H9 (cell line): ENCODE results near the gene SNED1. TPM values are rescaled to one million over a fixed set of nuclear protein-coding genes. Genes with fewer than 3 reads are reported as not detected.

Experiments used
- DNase-seq: peaks from one replicate; pipeline ENCODE4 v3.0.0-alpha.2; 2017
- H2AFZ ChIP-seq: one replicate; pipeline ENCODE4 v1.6.1; 2013; ENCODE audit warnings: mild to moderate bottlenecking, low read length, control low read depth, moderate library complexity
- H2AK5ac ChIP-seq: 2 replicates; pipeline ENCODE4 v1.6.1; 2013; ENCODE audit warnings: low read length, control low read depth, mixed read lengths; ENCODE audit not compliant: insufficient read length
- H2BK120ac ChIP-seq: one replicate; pipeline ENCODE4 v1.6.1; 2013; ENCODE audit warnings: low read depth, mild to moderate bottlenecking, low read length, control low read depth, inconsistent platforms; ENCODE audit not compliant: poor library complexity, severe bottlenecking
- H2BK12ac ChIP-seq: 2 replicates; pipeline ENCODE4 v1.6.1; 2013; ENCODE audit warnings: low read length, control low read depth, mixed read lengths, low read depth; ENCODE audit not compliant: insufficient read length
- H2BK15ac ChIP-seq: 2 replicates; pipeline ENCODE4 v1.6.1; 2013; ENCODE audit warnings: low read depth, low read length, control low read depth
- H2BK20ac ChIP-seq: one replicate; pipeline ENCODE4 v1.6.1; 2013; ENCODE audit warnings: low read depth, mild to moderate bottlenecking, low read length, control low read depth, inconsistent platforms; ENCODE audit not compliant: poor library complexity, severe bottlenecking
- H2BK5ac ChIP-seq: 2 replicates; pipeline ENCODE4 v1.6.1; 2013; ENCODE audit warnings: low read length, control low read depth, mixed read lengths; ENCODE audit not compliant: insufficient read length
- H3K14ac ChIP-seq: 2 replicates; pipeline ENCODE4 v1.6.1; 2013; ENCODE audit warnings: low read length, control low read depth; ENCODE audit not compliant: insufficient read depth
- H3K18ac ChIP-seq: 2 replicates; pipeline ENCODE4 v1.6.1; 2013; ENCODE audit warnings: low read depth, mild to moderate bottlenecking, mixed read lengths, low read length, control low read depth; ENCODE audit not compliant: insufficient read length
- H3K23ac ChIP-seq: 2 replicates; pipeline ENCODE4 v1.6.1; 2013; ENCODE audit warnings: low read length, control low read depth, mixed read lengths, low read depth; ENCODE audit not compliant: insufficient read length
- H3K23me2 ChIP-seq: 2 replicates; pipeline ENCODE4 v1.6.1; 2013; ENCODE audit warnings: low read depth, mild to moderate bottlenecking, mixed read lengths, low read length, control low read depth; ENCODE audit not compliant: insufficient read length, poor library complexity, severe bottlenecking
- H3K27ac ChIP-seq: 2 replicates; pipeline ENCODE4 v1.5.1; 2013; ENCODE audit warnings: low read length, control low read depth, mixed read lengths, low read depth; ENCODE audit not compliant: insufficient read length
- H3K27me3 ChIP-seq: 2 replicates; pipeline ENCODE4 v1.6.1; 2013; ENCODE audit warnings: low read length, control low read depth, inconsistent platforms; ENCODE audit not compliant: insufficient read depth
- H3K4ac ChIP-seq: 2 replicates; pipeline ENCODE4 v1.6.1; 2013; ENCODE audit warnings: low read depth, mild to moderate bottlenecking, control low read depth, inconsistent platforms, low read length, moderate library complexity
- H3K4me1 ChIP-seq: 2 replicates; pipeline ENCODE4 v1.6.1; 2013; ENCODE audit warnings: low read length, control low read depth, inconsistent platforms; ENCODE audit not compliant: insufficient read depth
- H3K4me2 ChIP-seq: 2 replicates; pipeline ENCODE4 v1.6.1; 2013; ENCODE audit warnings: low read length, control low read depth, mixed read lengths; ENCODE audit not compliant: insufficient read length, insufficient read depth
- H3K56ac ChIP-seq: 2 replicates; pipeline ENCODE4 v1.6.1; 2013; ENCODE audit warnings: low read depth, mild to moderate bottlenecking, mixed read lengths, low read length, control low read depth; ENCODE audit not compliant: insufficient read length
- H3K79me1 ChIP-seq: 2 replicates; pipeline ENCODE4 v1.6.1; 2013; ENCODE audit warnings: low read depth, mild to moderate bottlenecking, moderate library complexity, low read length, control low read depth, inconsistent platforms; ENCODE audit not compliant: insufficient read depth, poor library complexity, severe bottlenecking
- H3K79me2 ChIP-seq: 2 replicates; pipeline ENCODE4 v1.6.1; 2013; ENCODE audit warnings: low read length, control low read depth, inconsistent platforms; ENCODE audit not compliant: insufficient read depth
- H3K9ac ChIP-seq: 2 replicates; pipeline ENCODE4 v1.6.1; 2013; ENCODE audit warnings: low read length, control low read depth, mixed read lengths; ENCODE audit not compliant: insufficient read length; ENCODE audit errors: extremely low read depth
- H3K9me3 ChIP-seq: one replicate; pipeline ENCODE4 v1.6.1; 2013; ENCODE audit warnings: low read depth, low read length, inconsistent platforms; ENCODE audit not compliant: control insufficient read depth
- H3T11ph ChIP-seq: one replicate; pipeline ENCODE4 v1.6.1; 2013; ENCODE audit warnings: mild to moderate bottlenecking, low read length, control low read depth, inconsistent platforms
- H4K20me1 ChIP-seq: one replicate; pipeline ENCODE4 v1.6.1; 2013; ENCODE audit not compliant: control insufficient read depth, insufficient read length, insufficient read depth
- H4K5ac ChIP-seq: 2 replicates; pipeline ENCODE4 v1.6.1; 2013; ENCODE audit warnings: low read depth, mild to moderate bottlenecking, mixed read lengths, low read length, control low read depth; ENCODE audit not compliant: insufficient read length
- H4K8ac ChIP-seq: replicated peaks from 2 replicates; pipeline ENCODE4 v1.6.1; 2013; ENCODE audit warnings: low read length, control low read depth, mixed read lengths, low read depth; ENCODE audit not compliant: insufficient read length
- H4K91ac ChIP-seq: 2 replicates; pipeline ENCODE4 v1.6.1; 2013; ENCODE audit warnings: low read depth, mild to moderate bottlenecking, moderate library complexity, mixed read lengths, low read length, control low read depth; ENCODE audit not compliant: insufficient read length
- H3K27ac Mint-ChIP-seq, 3 experiments: 2 replicates in 2 of 3; 3 replicates in 1 of 3; pipeline ENCODE4 v1.8.0; 2020 to 2021; ENCODE audit warnings: mixed read lengths in 3 of 3, mild to moderate bottlenecking in 1 of 3, moderate library complexity in 1 of 3
- H3K27me3 Mint-ChIP-seq: 2 replicates; pipeline ENCODE4 v1.8.0; 2021; ENCODE audit warnings: low read depth, mild to moderate bottlenecking, moderate library complexity, mixed read lengths
- H3K36me3 Mint-ChIP-seq, 3 experiments: 2 replicates in 2 of 3; 3 replicates in 1 of 3; pipeline ENCODE4 v1.8.0; 2020 to 2021; ENCODE audit warnings: low read depth in 3 of 3, mixed read lengths in 3 of 3; ENCODE audit not compliant: insufficient read depth in 1 of 3
- H3K4me1 Mint-ChIP-seq, 2 experiments: 2 replicates each; pipeline ENCODE4 v1.8.0; 2020; ENCODE audit warnings: mixed read lengths in 2 of 2
- H3K4me3 Mint-ChIP-seq, 2 experiments: 2 replicates in 1 of 2; 3 replicates in 1 of 2; pipeline ENCODE4 v1.8.0; 2020 to 2021; ENCODE audit warnings: mild to moderate bottlenecking in 2 of 2, mixed read lengths in 2 of 2, moderate library complexity in 1 of 2
- H3K9me3 Mint-ChIP-seq, 2 experiments: 2 replicates in 1 of 2; 3 replicates in 1 of 2; pipeline ENCODE4 v1.8.0; 2020; ENCODE audit warnings: mild to moderate bottlenecking in 2 of 2, mixed read lengths in 2 of 2, moderate library complexity in 1 of 2
- WGBS: extraction: QIAGEN DNeasy Blood & Tissue Kit; methylation state at CpG from one replicate; pipeline ENCODE4 v1.1.7; 2013; ENCODE audit warnings: missing lambda C conversion rate, low lambda C conversion rate, mixed read lengths; ENCODE audit not compliant: insufficient read length; ENCODE audit errors: extremely low coverage; 5-methylcytosine and 5-hydroxymethylcytosine counted together
- total RNA-seq: library from RNA; stranded (reverse); gene quantifications from 2 replicates; pipeline ENCODE4 v1.2.1, GENCODE V29; 2021
- TF ChIP-seq, protein P1 (sequence below): fragments of 200-600 bp; sonication (generic); conservative IDR thresholded peaks from 3 replicates; pipeline ENCODE4 v1.8.0; 2021; ENCODE audit warnings: antibody characterized with exemption, mild to moderate bottlenecking

Gene SNED1
- total RNA-seq, 1 experiment from 2014 or later: 2.5 TPM

- no peaks in the 10 kb centered on the region for H3K4me1 ChIP-seq
- H3K4me2 ChIP-seq: no peak overlapping the region
- H3K14ac ChIP-seq: no peak overlapping the region
- no peaks in the 10 kb centered on the region for H3K79me2 ChIP-seq
- Mint-ChIP-seq H3K4me1 (no peaks in the 10 kb centered on the region), H3K9me3 (no peaks in the 10 kb centered on the region), H3K4me3 (no peak overlapping the region), H3K27ac (no peak overlapping the region), H3K27me3 (peaks cover 24% of the 10 kb centered on the region), H3K36me3 (no peaks in the 10 kb centered on the region; a peak in 1 of 7 replicates)
- no peak overlapping the region for H3K56ac ChIP-seq
- no peaks in the 10 kb centered on the region for H3K27me3 ChIP-seq
- WGBS: no CpG with 5 or more reads among the region's 11 CpGs
- H3K18ac ChIP-seq: no peak overlapping the region
- no peak overlapping the region for H2BK120ac ChIP-seq
- no peak overlapping the region for H2AFZ ChIP-seq
- no peak overlapping the region for H4K8ac ChIP-seq
- H3K9me3 ChIP-seq: no peaks in the 10 kb centered on the region
- no peak overlapping the region for H3T11ph ChIP-seq
- H2AK5ac ChIP-seq: no peak overlapping the region
- TF ChIP-seq, protein P1, sequence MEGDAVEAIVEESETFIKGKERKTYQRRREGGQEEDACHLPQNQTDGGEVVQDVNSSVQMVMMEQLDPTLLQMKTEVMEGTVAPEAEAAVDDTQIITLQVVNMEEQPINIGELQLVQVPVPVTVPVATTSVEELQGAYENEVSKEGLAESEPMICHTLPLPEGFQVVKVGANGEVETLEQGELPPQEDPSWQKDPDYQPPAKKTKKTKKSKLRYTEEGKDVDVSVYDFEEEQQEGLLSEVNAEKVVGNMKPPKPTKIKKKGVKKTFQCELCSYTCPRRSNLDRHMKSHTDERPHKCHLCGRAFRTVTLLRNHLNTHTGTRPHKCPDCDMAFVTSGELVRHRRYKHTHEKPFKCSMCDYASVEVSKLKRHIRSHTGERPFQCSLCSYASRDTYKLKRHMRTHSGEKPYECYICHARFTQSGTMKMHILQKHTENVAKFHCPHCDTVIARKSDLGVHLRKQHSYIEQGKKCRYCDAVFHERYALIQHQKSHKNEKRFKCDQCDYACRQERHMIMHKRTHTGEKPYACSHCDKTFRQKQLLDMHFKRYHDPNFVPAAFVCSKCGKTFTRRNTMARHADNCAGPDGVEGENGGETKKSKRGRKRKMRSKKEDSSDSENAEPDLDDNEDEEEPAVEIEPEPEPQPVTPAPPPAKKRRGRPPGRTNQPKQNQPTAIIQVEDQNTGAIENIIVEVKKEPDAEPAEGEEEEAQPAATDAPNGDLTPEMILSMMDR: no peak
- H2BK12ac ChIP-seq: no peak overlapping the region
- H3K79me1 ChIP-seq: no peaks in the 10 kb centered on the region
- H2BK15ac ChIP-seq: no peak overlapping the region
- no peak overlapping the region for H3K23ac ChIP-seq
- no peak overlapping the region for H2BK5ac ChIP-seq
- H3K4ac ChIP-seq: no peak overlapping the region
- no peak for DNase-seq
- H3K9ac ChIP-seq: no peak overlapping the region
- no peak overlapping the region for H3K27ac ChIP-seq
- H2BK20ac ChIP-seq: no peak overlapping the region
- no peaks in the 10 kb centered on the region for H3K23me2 ChIP-seq
- H4K91ac ChIP-seq: no peak overlapping the region
- no peaks in the 10 kb centered on the region for H4K20me1 ChIP-seq
- H4K5ac ChIP-seq: no peak overlapping the region
These were observed 26.2 kb upstream of the SNED1 start for GRCh38 chr2:240972201-240972600.
